ENCODE data around the gene REV3L.

The REV3L gene

DNA sequence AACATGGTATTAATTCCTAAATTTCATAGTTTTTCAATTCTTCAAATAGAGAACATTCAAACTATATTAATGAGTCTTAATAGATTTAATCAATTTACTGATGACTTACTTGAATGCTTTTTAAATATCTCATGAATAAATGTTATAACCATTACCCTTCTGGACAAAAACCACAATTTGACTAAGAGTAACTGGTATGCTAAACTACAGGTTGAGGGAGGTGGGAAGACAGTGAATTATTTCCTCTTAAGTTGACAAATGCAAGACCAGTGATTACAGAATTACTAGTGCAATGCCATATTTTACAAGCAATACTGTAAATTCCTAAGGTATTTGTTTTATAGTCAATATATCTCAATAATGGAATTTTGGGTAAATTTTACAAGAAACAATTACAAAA lies 65.1 kb downstream of the REV3L start:
- H3K36me3 ChIP-seq (ENCODE audit: low read length), result peaks cover 16% of the 10 kb centered on the region; the same call in 1 of the 2 replicates
- H3K9ac ChIP-seq (ENCODE audit: low read length), result no peak overlapping the region
- H3K4me3 ChIP-seq (ENCODE audit: insufficient read depth, low read length, poor library complexity, severe bottlenecking), result no peak overlapping the region
- H2AFZ ChIP-seq (ENCODE audit: low read depth, low read length, severe bottlenecking), result no peak overlapping the region
- peaks cover 8% of the 10 kb centered on the region; the same call in 1 of the 2 replicates for H4K20me1 ChIP-seq (ENCODE audit: low read depth, low read length)
- peaks cover 71% of the 10 kb centered on the region for H3K79me2 ChIP-seq (ENCODE audit: insufficient read depth, low read length)
- H3K9me2 ChIP-seq (replicated peaks; ENCODE audit: insufficient read depth, low read length), result no peaks in the 10 kb centered on the region
- no peaks in the 10 kb centered on the region for H3F3A ChIP-seq (ENCODE audit: insufficient read depth)
- no peak for TF ChIP-seq EZH2phosphoT487 (conservative IDR thresholded peaks at IDR 0.05; ENCODE audit: low read length)
- TF ChIP-seq, protein P1, sequence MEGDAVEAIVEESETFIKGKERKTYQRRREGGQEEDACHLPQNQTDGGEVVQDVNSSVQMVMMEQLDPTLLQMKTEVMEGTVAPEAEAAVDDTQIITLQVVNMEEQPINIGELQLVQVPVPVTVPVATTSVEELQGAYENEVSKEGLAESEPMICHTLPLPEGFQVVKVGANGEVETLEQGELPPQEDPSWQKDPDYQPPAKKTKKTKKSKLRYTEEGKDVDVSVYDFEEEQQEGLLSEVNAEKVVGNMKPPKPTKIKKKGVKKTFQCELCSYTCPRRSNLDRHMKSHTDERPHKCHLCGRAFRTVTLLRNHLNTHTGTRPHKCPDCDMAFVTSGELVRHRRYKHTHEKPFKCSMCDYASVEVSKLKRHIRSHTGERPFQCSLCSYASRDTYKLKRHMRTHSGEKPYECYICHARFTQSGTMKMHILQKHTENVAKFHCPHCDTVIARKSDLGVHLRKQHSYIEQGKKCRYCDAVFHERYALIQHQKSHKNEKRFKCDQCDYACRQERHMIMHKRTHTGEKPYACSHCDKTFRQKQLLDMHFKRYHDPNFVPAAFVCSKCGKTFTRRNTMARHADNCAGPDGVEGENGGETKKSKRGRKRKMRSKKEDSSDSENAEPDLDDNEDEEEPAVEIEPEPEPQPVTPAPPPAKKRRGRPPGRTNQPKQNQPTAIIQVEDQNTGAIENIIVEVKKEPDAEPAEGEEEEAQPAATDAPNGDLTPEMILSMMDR (IDR thresholded peaks at IDR 0.05; ENCODE audit: insufficient read depth, low read length, poor library complexity, severe bottlenecking), result no peak
- no peak overlapping the region for H3K4me2 ChIP-seq (ENCODE audit: low read depth, low read length, poor library complexity, severe bottlenecking)
- no peaks in the 10 kb centered on the region for H3K27me3 ChIP-seq (ENCODE audit: low read length)
- H3K27ac ChIP-seq (ENCODE audit: low read depth, low read length), result no peak overlapping the region
- H3K9me3 ChIP-seq (ENCODE audit: insufficient read depth, low read length), result no peaks in the 10 kb centered on the region

GRCh38 chr6:111417181-111417585 lies 65.8 kb downstream of the REV3L start:
- TF ChIP-seq, protein P1 (IDR thresholded peaks at IDR 0.05; ENCODE audit: insufficient read depth, low read length, poor library complexity, severe bottlenecking), result no peak
- no peak for TF ChIP-seq EZH2phosphoT487 (conservative IDR thresholded peaks at IDR 0.05; ENCODE audit: low read length)
- Histone ChIP-seq H3F3A (ENCODE audit: insufficient read depth) (no peaks in the 10 kb centered on the region; the same call in 1 of the 2 replicates), H3K27ac (ENCODE audit: low read depth, low read length) (no peak overlapping the region), H3K9me2 (replicated peaks; ENCODE audit: insufficient read depth, low read length) (no peaks in the 10 kb centered on the region), H3K79me2 (ENCODE audit: insufficient read depth, low read length) (peaks cover 67% of the 10 kb centered on the region), H3K4me2 (ENCODE audit: low read depth, low read length, poor library complexity, severe bottlenecking) (no peak overlapping the region), H3K9me3 (ENCODE audit: insufficient read depth, low read length) (no peaks in the 10 kb centered on the region), H3K36me3 (ENCODE audit: low read length) (peaks cover 17% of the 10 kb centered on the region; the same call in 1 of the 2 replicates), H2AFZ (ENCODE audit: low read depth, low read length, severe bottlenecking) (no peak overlapping the region), H3K27me3 (ENCODE audit: low read length) (no peaks in the 10 kb centered on the region), H4K20me1 (ENCODE audit: low read depth, low read length) (peaks cover 8% of the 10 kb centered on the region; the same call in 1 of the 2 replicates), H3K4me3 (ENCODE audit: insufficient read depth, low read length, poor library complexity, severe bottlenecking) (no peak overlapping the region), H3K9ac (ENCODE audit: low read length) (no peak overlapping the region)

DNA sequence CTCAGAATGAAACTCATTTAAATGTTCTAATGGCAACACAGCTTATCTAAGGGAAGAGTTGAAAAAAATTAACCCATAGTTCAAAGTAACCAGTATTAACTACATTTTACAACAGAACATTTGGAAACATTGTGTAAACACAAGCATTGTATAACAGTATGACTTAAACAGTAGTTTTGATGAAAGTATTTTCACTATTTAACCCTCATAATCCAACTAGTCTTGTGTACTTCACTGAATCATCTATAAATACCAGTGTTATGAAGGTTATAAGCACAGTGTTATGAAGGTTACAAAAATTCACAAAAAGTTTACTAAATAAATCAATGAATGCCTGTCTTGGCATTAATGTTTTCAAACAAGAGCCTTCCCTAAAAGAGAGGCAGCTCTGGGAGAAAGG lies 66.5 kb downstream of the REV3L start:
- no peaks in the 10 kb centered on the region for H3K9me2 ChIP-seq (replicated peaks; ENCODE audit: insufficient read depth, low read length)
- TF ChIP-seq EZH2phosphoT487 (conservative IDR thresholded peaks at IDR 0.05; ENCODE audit: low read length), result no peak
- TF ChIP-seq, protein P1 (IDR thresholded peaks at IDR 0.05; ENCODE audit: insufficient read depth, low read length, poor library complexity, severe bottlenecking), result no peak
- H3K4me2 ChIP-seq (ENCODE audit: low read depth, low read length, poor library complexity, severe bottlenecking), result no peak overlapping the region
- H3K4me3 ChIP-seq (ENCODE audit: insufficient read depth, low read length, poor library complexity, severe bottlenecking), result no peak overlapping the region
- no peak overlapping the region for H3K9ac ChIP-seq (ENCODE audit: low read length)
- no peak overlapping the region for H2AFZ ChIP-seq (ENCODE audit: low read depth, low read length, severe bottlenecking)
- no peaks in the 10 kb centered on the region; the same call in 1 of the 2 replicates for H3F3A ChIP-seq (ENCODE audit: insufficient read depth)
- H3K36me3 ChIP-seq (ENCODE audit: low read length), result peaks cover 17% of the 10 kb centered on the region; the same call in 1 of the 2 replicates
- H4K20me1 ChIP-seq (ENCODE audit: low read depth, low read length), result peaks cover 4% of the 10 kb centered on the region; the same call in 1 of the 2 replicates
- no peaks in the 10 kb centered on the region for H3K27me3 ChIP-seq (ENCODE audit: low read length)
- no peaks in the 10 kb centered on the region for H3K9me3 ChIP-seq (ENCODE audit: insufficient read depth, low read length)
- peaks cover 60% of the 10 kb centered on the region for H3K79me2 ChIP-seq (ENCODE audit: insufficient read depth, low read length)
- H3K27ac ChIP-seq (ENCODE audit: low read depth, low read length), result no peak overlapping the region

All from SU-DHL-6 (cell line).